HG03521 (cell line): ENCODE data around the gene PCLO.
"Not testable (repeated sequence)": the region's sequence is repeated elsewhere in the genome, so short reads cannot be mapped to it uniquely, and the experiment has no call there.

ENCODE experiments used
- ATAC-seq: cut with Tn5 transposase; IDR thresholded peaks from one replicate; pipeline ENCODE4 v1.9.1; 2021; ENCODE audit warnings: mild to moderate bottlenecking, moderate library complexity; ENCODE audit not compliant: unreplicated experiment

The PCLO gene

DNA sequence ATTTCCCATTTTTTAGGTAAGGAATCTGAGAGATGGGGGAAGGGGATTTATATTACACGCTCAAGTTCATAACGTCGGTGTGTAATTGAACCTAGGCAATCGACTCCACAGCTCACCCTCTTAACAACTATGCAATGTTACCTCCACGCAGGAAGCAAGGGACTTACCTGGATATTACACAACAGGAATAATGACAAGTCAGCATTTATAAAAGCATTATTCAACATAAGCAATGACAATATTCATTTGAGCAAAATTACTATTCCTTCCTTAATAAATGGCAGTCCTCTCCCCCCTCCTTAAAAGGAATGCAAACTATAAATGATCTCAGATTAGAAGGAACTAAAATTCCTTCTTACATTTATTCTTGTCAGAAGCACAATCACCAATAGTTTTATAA lies 104.0 kb downstream of the PCLO start:
- no peak for ATAC-seq

DNA sequence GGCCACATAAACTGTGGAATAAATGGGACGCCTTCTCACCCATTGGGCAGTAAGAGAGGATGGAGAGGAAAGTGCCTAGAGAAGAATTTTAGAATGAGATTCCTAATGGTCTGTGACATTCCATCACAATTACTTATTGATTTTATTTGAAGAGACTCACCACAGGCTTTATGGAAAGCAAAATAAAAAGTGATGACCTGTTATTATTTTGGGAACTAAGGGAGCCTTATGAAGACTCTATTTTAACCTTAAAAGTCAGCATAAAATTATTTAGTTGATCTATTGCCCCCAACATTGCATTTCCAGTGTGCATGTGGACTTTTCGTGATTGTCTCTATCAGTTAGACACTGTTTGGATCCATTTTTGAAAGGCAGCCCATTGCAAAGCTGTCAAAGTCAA lies 107.5 kb downstream of the PCLO start:
- ATAC-seq, result no peak

DNA sequence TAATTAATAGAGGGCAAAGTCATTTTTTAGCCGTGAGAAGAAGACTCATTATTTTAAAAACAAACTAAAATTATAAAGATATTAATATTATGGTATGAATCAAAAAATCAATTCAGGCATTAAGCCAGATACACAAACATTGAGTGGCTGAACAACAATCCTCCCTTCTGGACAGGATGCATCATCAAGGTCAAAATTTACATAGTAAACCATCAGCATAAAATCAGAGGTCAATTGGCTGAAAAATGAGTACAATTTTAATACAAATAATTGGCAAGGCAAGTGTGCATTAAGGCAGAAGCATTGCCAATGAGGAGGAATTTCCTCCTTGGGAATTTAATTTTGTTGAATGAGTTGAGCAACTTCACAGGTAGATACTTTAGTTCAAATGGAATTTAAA lies 108.2 kb downstream of the PCLO start:
- no peak for ATAC-seq

DNA sequence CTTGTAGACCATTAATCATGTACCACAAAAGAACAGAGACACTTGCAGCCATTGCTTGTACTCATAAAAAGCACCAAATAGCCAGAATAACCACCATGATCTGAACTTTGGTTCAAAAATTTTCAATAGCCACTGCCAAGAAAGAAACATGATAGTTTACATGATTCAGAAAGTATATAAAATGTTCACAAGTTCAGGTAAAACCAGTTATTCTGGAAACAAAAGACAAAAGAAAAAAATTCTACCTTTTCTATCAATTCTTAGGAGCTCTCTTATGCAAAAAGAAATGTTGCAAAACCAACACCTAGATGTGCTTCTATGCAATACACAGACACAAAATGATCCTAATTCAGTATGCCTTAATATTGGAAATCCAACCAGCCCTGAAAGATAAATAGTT lies 108.7 kb downstream of the PCLO start:
- no peak for ATAC-seq

DNA sequence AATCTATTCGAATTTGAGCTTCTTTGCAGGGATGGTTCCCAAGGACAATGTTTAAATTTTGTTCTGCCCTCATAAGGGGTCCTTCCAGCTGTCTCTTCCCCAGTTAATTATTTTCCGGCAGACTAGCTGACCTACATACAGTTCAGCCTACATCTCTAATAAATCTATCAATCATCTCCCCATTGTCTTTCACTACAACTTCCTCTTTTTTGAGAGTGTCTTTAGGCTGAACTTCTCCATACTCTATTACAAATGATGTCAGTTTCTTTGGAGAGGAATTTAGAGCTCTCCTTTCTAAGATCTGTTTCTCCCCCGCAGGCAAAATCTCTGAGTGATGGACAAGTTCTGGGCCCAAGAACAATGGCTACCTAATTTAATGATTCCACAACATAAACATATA lies 122.2 kb downstream of the PCLO start:
- no peak for ATAC-seq

DNA sequence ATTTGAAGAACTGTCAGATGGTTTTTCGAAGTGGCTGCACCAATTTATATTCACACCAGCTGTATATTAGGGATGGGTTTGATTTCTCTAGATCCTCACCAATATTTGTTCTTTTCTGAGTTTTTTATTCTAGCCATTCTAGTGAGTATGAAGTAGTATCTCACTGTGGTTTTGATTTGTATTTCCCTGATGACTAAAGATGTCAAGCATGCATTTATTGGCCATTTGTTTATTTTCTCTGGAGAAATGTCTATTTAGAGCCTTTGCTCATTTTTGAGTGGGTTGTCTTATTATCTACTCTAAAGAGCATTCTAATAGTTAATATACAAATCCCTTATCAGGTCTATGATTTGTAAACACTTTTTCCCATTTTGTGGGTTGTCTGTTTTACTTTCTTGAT lies 123.9 kb downstream of the PCLO start:
- no peak for ATAC-seq

DNA sequence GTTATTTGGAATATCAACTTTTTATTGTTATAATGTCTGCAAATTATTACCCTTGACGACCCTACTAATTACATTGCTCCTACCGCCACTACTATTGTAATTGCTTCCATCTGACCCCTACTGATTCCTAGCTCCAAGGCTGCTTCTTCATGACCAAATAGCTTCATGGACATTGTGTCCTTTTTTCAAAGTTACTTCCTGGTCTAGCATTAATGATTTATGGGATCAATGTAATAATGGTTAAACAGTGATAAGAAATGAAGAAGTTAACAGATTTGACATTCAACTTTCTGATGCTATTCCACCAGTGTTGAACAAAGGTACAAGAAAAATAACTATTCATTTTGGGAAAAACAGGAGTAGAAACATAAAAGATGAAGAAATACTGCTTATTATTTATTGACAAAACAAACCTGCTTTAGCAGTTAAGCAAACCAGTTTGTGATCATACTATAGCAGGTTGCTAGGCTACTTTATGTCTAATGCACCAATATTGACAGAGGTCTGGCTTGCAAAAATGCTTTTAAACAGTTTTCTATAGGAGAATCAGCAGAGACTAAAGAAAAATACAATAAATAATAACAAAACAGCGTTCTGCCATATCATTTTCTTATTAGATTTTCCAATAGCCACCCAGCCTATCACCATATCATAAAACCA lies 125.8 kb downstream of the PCLO start:
- ATAC-seq, result no peak

DNA sequence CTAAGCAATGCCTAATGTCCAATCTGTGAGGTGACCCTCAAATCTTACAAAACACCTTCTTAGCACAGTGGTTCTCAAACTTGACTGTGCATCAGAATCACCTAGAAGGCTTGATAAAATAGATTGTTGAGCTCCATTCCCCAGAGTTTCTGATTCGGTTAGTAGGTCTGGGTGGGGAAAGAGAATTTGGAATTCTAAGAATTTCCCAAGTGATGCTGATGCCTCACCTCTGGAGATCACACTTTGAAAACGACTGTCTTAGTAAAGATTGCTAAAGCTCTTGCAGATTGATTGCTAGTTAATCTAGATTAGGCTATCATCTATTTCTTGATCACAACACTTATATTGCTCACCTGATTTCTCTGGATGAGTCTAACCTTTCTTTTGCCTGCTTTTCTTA lies 126.6 kb downstream of the PCLO start:
- no peak for ATAC-seq

DNA sequence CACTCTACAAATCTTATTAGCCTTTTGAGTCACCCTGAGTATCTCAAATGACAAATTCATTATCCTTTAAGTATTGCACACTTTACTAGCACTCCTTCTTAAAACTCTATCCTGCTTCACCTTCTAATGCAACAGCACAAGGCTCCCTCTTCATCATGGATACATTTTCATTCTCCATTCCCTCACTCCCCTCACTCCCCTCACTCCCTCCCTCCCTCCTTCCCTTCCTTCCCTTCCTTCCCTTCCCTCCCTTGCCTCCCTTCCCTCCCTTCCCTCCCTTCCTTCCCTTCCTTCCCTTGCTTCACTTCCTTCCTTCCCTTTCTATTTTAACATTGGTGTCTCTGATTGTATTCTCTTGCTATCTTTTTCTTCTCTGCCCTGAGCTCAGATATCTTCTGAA lies 130.5 kb downstream of the PCLO start:
- no peak for ATAC-seq

DNA sequence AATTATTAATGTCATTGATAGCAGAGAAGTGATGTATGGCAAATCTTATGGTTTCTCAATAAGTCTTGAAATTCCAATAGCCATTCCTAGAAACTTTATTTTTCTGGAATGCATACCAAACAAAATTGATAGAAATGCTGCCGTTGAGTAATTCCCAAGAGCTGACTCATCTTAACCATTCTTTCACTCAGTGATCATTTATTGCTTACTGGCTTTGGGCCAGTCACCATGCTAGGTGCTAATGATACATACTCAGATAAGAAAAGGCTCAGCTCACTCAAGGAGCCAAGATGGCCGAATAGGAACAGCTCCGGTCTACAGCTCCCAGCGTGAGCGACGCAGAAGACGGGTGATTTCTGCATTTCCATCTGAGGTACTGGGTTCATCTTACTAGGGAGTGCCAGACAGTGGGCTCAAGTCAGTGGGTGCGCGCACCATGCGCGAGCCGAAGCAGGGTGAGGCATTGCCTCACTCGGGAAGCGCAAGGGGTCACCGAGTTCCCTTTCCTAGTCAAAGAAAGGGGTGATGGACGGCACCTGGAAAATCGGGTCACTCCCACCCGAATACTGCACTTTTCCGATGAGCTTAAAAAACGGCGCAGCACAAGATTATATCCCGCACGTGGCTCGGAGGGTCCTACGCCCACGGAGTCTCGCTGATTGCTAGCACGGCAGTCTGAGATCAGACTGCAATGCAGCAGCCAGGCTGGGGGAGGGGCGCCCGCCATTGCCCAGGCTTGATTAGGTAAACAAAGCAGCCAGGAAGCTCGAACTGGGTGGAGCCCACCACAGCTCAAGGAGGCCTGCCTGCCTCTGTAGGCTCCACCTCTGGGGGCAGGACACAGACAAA lies 138.6 kb downstream of the PCLO start:
- not testable (repeated sequence) for ATAC-seq

DNA sequence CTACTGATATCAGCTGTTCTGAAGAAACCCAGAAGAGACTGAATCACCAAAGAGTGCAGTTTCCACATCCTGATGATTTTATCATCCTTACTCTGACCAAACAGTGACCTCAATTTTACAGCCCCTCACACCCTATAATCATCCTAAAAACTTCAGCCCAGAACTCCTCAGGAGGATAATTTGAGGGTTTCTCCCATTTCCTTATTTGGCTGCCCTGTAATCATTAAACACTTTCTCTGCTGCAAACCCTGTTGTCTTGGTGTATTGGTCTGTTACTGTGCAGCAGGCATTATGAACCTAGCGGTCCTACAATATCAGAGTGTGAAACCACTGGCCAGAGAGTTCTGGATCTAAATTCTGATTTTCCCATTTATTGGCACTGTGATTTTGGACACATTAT lies 141.7 kb downstream of the PCLO start:
- no peak for ATAC-seq

DNA sequence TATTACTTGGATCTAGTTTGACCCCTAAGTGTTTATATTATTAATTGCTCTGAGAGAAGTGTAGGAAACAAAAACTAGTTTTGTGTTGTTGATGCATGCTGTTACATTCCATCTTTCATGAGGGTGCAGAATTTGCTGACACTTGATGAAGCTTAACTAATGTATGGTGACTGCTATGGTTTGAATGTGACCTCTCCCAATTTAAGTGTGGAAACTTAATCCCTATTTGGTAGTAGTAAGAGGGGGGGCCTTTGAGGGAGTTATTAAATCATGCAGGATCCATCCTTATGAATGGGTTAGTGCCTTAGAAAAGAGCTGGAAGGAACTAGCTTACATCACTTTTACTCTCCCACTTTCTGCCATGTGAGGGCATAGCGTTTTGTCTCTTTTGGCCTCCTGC lies 142.5 kb downstream of the PCLO start:
- ATAC-seq, result no peak

DNA sequence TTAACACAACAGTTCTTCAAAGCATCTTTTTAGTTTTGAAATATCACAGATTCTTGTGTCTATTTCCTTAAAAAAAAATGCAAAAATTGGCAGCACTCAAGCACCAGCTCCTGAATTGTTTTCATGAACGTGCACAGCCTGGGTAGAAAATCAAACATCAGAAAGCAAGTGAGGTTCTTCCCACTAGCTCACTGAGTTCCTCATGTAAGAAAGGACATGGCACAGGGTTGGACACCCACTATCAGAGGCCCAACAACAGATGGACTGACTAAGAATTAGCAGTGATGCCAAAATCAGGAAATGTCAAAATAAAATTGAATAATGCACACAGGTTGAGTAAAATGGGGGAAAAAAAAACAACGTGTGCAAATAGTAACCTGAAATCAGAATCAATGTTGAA lies 146.8 kb downstream of the PCLO start:
- ATAC-seq, result no peak

DNA sequence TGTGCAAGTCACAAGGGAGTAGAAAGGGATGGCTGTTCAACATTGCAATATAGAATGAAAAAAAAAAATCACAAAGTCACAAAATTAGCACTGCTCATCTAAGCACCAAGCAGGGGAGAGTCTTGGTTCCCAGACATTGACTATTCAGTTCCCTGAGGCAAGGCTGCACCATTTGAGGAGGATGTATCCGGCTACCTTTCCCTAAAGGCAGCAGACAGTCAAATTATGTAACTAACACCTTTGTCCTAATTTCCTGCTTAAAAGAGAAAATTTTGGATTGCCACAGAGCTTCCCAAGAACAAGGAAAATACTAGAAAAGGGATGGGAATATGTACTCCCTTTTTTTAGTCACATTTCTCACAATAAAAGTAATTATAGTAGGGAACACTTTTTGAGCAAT lies 148.1 kb downstream of the PCLO start:
- no peak for ATAC-seq

DNA sequence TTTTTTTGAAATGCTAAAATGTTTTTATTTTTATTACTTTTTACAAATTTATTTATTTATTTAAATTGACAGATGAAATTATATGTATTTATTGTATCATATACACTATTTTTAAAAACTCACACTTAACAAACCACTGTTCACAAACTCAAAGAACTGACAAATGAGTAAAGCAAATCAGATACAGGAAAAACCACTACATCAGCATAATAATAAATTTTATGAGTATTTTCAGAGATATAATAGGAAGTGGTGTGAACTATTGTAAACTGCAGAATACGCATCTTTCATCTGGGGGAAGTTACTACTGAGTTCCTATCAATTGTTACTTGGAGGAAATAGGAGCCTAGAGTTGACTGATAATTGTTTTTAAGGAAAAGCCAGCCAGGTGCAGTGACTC lies 150.7 kb downstream of the PCLO start:
- ATAC-seq, result no peak

DNA sequence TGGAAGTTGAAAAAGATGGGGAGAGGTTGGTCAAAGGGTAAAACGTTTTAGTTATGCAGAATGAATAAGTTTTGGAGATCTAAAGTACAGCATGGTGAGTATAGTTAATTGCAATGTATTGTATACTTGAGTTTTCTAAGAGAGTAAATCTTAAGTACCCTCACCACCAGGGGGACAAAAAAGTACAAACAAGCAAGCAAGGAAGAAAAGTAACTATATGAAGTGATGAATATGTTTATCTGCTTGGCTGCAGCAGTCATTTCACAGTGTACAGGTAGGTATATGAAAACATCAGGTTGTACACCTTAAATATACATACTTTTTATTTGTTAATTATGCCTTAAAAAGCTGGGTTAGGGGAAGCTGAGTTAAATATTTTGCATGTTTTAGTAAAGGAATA lies 157.3 kb downstream of the PCLO start:
- no peak for ATAC-seq

DNA sequence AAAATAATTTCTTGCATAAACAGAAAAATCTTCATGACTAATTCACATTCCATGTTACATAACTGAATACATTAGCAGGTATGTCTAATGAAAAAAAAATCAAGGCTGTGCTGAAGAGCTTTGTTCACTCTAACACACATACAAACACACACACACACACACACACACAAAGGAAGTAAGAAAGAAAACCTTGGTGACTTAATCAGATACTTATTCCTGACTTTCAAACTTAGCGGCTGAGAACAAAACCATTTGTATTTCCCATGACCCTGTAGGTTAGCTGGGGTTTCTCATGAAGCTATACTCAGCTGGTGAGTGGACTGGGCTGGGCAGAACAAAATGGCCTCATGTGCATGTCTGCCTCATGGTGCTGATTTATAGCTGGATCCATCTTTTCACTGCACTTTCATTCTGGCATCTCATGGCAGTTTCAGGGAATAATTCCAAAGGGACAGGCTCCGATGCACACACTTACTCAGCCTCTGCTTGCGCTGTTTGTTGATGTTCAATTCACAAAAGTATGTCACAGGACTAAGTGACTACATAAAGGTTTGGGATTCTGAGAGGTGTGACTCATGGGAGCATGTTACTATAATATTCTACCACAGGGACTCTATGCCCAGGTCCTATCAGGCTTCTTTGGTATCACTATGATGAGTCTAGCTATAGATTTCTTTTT lies 161.2 kb downstream of the PCLO start:
- ATAC-seq, result no peak

DNA sequence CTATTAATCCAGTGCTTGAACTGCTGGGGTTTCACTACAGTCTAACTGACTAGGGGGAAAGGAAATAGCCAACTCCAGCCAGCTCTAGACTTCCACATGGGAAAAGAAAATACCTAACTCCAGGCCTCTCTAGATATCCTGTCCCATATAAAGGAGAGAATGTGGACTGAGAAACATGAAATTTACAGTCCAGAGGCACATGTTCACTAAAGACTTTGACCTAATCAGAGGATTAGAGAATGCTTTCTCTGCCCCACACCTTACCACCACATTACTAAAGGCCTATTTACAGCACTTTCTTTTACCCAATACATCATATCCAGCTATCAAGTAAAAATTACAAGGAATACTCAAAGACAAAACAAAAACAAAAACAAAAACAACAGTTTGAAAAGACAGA lies 164.2 kb downstream of the PCLO start:
- ATAC-seq, result no peak

DNA sequence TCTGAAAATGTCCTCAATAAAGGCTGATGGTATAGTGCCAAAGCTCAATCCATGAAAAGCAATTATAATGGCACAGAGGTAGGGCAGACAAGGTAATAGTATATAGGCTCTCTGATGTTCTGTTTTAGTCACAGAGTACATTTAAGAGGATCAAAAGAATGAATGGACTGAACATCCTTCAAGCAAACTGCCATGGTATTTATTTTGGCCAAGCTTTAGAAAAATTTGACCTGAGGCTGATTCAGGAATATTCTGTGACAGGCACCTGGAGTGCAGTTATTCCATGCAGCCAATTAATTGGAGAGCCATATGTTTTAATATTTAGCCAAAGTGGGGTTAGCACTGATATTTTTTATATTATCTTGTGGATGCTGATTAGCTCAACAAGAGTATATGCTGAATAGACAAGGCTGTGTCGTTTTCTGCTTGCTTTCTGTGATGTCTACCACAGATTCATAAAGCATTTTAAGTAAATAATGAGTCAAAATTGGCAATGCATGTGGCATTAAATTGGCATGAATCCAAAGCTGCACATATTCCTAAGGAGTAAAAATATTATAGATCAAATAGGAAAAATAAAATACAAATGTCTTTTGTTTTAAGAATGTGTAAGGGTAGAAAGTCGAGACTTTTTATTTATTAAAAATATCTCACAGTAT lies 177.4 kb downstream of the PCLO start:
- no peak for ATAC-seq

DNA sequence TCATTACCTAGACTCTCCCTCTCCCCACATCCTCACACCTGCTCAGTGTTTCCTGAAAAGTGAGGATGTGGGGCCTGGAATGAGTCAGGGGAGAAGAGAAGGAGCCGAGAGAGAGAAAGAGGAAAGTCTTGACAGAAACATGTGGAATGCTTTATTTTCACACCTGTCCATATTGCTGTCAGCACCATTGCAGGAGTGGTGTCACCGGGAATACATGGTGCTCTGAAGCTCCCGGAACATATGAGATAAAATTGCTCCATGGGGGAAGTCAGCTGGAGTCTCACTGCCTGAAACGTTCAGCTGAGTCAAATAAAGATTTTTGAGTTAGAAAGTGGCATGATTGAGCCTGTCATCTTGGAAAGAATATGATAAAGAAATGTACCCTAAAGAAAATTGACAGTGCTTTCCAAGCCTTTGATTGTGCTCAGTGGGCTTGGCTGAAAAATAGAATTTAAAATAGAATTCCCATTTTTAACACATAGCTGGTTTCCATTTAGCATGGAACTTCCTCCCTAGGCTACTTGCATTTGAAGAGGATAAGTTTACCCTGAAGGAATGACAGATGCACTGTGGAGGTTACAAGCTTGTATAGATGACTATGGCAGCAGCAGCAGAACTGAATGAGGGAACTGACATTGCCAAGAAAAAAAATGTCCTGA lies 182.4 kb downstream of the PCLO start:
- no peak for ATAC-seq
